GM12865 (cell line): ENCODE data around the gene ADAM12.

ENCODE experiments used
- DNase-seq: peaks from one replicate; pipeline ENCODE4 v3.0.0; 2010; ENCODE audit warnings: low read depth
- H3K4me3 ChIP-seq: 2 replicates; pipeline ENCODE4 v1.5.1; 2011; ENCODE audit warnings: mild to moderate bottlenecking, low read depth, low read length, control low read depth
- CTCF ChIP-seq: IDR thresholded peaks from 2 replicates; pipeline ENCODE4 v1.5.1; 2011; ENCODE audit warnings: low read length, control low read depth, low read depth, inconsistent platforms; ENCODE audit not compliant: insufficient read depth; ENCODE audit errors: missing control alignments

The ADAM12 gene

DNA sequence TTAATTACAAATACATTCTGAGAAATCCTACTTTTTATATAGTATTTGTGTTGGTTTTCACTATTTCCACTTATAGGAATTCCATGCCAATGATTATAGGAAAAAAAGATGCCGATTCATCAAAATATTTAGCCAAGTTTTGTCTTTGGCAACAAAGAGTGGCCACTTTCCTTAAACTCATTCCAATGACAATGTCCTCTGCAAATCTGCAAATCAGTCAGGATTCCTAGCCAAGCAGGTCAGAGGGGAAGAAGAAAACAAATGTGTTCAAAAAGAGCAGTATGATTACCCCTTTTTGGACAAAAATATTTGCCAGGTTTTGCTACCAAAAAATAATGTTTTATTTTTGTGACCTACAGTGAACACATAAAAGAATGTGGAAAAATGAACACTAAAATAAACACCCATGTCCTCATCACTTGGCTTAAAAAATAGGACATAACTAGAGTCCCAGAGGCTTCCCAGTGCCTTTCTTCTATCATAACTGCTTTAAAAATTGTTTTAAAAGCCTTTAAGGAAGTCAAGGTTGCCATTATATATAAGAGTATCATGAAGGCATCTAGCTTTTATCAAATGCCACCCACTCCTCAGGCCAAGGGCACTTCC is 125.9 kb downstream of the ADAM12 start:
- no peak for TF ChIP-seq CTCF
- DNase-seq: no peak
- no peak overlapping the region for H3K4me3 ChIP-seq

GRCh38 chr10:126259760-126260479 is 128.4 kb downstream of the ADAM12 start:
- no peak overlapping the region for H3K4me3 ChIP-seq
- DNase-seq: no peak
- TF ChIP-seq CTCF: no peak

DNA sequence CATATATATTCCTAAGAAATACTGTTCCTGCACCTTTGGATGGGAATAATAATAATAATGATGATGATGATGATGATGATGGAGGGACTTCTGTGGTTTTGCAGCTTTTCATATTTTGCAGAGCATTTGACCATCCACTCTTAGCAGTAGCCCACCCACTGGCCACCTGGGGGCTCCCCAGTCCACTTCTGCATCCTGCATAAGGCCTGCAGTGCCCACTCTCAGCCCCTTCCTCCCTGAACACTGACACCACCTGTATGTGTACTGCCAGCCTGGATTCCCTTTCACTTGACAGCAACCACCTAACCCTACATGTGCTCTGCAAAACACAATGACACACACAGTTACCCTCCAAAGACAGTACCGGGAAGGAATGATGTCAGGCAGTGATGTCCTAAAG is 131.4 kb downstream of the ADAM12 start:
- no peak overlapping the region for H3K4me3 ChIP-seq
- no peak for TF ChIP-seq CTCF
- DNase-seq: no peak

GRCh38 chr10:126255313-126255712 is 133.0 kb downstream of the ADAM12 start:
- DNase-seq: no peak
- TF ChIP-seq CTCF: no peak
- no peak overlapping the region for H3K4me3 ChIP-seq

- no peak for DNase-seq
These were observed 134.7 kb downstream of the ADAM12 start for GRCh38 chr10:126253611-126253998.

GRCh38 chr10:126252884-126253610 is 135.2 kb downstream of the ADAM12 start:
- no peak overlapping the region for H3K4me3 ChIP-seq
- no peak for DNase-seq
- no peak for TF ChIP-seq CTCF

More at GRCh38 chr10:126253611-126253998, 134.7 kb downstream of the ADAM12 start:
- TF ChIP-seq CTCF: no peak
- no peak overlapping the region for H3K4me3 ChIP-seq
